ENCODE results near the gene CCDC148. TPM values are rescaled to one million over a fixed set of nuclear protein-coding genes. Genes with fewer than 3 reads are reported as not detected.
"Not testable (repeated sequence)": the region's sequence is repeated elsewhere in the genome, so short reads cannot be mapped to it uniquely, and the experiment has no call there.

The CCDC148 gene
- total and polyA plus RNA-seq, 12 donors, result 0.07 to 1.4 (median 0.66) TPM

DNA sequence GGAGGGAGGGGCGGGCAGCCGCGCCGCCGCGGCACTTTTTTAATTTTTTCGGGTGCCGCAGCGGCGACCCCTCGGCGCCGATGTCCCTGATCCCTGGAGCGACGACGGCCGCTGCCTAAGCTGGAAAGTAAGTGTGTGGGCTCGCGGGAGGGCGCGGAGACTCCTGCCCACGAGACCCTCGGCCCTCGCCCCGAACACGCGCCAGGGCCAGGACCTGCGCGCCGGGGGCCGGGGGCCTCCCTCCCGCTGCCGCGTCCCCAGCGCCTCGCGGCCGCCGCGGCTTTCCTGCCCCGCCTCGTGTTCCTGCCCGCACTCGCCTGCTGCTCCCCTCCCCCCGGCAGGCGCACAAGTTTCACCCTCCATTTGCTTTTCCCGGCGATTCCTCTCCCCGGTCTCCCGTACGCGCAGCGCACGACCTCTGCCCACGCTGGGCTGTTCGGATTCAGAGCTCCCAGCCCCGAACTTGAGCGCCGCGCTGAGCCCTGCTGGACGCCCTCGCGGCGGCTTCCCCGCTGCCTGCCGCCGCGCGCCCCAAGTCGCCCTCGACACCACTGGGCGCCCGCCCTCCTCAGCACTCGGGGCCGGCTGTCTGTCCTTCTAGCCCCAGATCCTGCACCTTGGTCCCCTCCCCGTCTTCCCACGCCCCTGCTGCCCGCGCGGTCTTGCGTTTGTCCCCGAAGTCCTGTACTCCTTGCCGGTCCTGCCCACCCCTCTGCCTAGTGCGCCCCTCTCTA lies 706 bp upstream of the CCDC148 start:
- peak; percentile 18 to 67 (median 52) for ATAC-seq
- 0 to 1% methylated on average over 66 to 83 of the region's 84 CpGs for WGBS, 2 donors
- Histone ChIP-seq H3K4me1 (peaks cover 0 to 47% (median 36%) of the 10 kb centered on the region in 9 donors), H3K9me3 (no peaks in the 10 kb centered on the region), H3K27ac (peak overlapping the region; percentile 73 to 98 (median 96)), H3K27me3 (no peaks in the 10 kb centered on the region), H3K4me3 (peak overlapping the region; percentile 57 to 97 (median 91)), H3K36me3 (no peaks in the 10 kb centered on the region)
- peak; percentile 60 to 71 for DNase-seq
- TF ChIP-seq, protein P1, sequence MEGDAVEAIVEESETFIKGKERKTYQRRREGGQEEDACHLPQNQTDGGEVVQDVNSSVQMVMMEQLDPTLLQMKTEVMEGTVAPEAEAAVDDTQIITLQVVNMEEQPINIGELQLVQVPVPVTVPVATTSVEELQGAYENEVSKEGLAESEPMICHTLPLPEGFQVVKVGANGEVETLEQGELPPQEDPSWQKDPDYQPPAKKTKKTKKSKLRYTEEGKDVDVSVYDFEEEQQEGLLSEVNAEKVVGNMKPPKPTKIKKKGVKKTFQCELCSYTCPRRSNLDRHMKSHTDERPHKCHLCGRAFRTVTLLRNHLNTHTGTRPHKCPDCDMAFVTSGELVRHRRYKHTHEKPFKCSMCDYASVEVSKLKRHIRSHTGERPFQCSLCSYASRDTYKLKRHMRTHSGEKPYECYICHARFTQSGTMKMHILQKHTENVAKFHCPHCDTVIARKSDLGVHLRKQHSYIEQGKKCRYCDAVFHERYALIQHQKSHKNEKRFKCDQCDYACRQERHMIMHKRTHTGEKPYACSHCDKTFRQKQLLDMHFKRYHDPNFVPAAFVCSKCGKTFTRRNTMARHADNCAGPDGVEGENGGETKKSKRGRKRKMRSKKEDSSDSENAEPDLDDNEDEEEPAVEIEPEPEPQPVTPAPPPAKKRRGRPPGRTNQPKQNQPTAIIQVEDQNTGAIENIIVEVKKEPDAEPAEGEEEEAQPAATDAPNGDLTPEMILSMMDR (IDR thresholded peaks at IDR 0.05), result peak in 1 of 9 donors; percentile 14
- intact Hi-C loops (cut with DNase I), result loop anchor here (5.0 to 10.0 kb wide), 10 partner anchors 198 to 422 kb away; no protein-coding TSS in a partner anchor

DNA sequence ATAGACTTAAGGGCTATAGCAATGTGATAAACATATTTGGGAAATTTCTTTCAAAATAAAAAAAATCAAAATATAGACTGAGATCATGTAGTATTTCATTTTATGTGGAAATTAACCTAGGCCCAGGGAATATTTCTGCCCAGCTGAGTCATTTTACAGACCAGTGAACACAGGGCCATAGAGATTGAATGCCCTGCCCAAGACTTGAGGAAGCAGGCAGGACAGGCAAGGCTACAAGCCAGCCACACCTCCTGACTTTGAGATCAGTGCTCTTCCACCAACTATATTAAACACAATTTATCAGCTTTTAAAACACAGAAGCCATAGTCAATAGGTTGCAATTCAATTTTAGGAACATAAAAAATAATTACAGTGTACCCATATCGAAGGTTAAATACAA lies 12.9 kb downstream of the CCDC148 start:
- Histone ChIP-seq H3K9me3 (peaks cover 0 to 14% (median 0%) of the 10 kb centered on the region in 11 donors), H3K27me3 (no peaks in the 10 kb centered on the region), H3K27ac (no peak overlapping the region), H3K4me3 (no peak overlapping the region), H3K36me3 (no peaks in the 10 kb centered on the region), H3K4me1 (no peaks in the 10 kb centered on the region)
- ATAC-seq (no peak), DNase-seq (no peak)
- WGBS, 2 donors, result 96 to 100% methylated on average over 1 of the region's 1 CpG
- intact Hi-C loops (cut with DNase I), result no loop called here
- TF ChIP-seq, protein P1 (IDR thresholded peaks at IDR 0.05), result no peak

DNA sequence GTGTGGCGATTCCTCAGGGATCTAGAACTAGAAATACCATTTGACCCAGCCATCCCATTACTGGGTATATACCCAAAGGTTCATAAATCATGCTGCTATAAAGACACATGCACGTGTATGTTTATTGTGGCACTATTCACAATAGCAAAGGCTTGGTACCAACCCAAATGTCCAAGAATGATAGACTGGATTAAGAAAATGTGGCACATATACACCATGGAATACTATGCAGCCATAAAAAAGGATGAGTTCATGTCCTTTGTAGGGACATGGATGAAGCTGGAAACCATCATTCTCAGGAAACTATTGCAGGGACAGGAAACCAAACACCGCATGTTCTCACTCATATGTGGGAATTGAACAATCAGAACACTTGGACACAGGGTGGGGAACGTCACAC lies 17.5 kb downstream of the CCDC148 start:
- H3K4me1 ChIP-seq; DNase-seq; intact Hi-C loops (cut with DNase I); ATAC-seq; H3K27ac ChIP-seq; H3K27me3 ChIP-seq; H3K36me3 ChIP-seq; H3K4me3 ChIP-seq: not testable (repeated sequence)
- 91 to 93% methylated on average over 3 to 4 of the region's 4 CpGs for WGBS, 2 donors
- peaks cover 0 to 38% (median 0%) of the 10 kb centered on the region in 11 donors for H3K9me3 ChIP-seq

DNA sequence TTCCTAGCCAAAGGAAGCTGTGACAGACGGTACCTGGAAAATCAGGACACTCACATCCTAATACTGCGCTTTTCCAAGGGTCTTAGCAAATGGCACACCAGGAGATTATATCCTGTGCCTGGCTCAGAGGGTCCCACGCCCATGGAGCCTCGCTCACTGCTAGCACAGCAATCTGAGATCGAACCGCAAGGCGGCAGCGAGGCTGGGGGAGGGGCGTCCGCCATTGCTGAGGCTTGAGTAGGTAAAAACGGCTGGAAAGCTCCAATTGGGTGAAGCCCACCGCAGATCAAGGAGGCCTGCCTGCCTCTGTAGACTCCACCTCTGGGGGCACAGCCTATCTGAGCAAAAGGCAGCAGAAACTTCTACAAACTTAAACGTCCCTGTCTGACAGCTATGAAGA lies 22.8 kb downstream of the CCDC148 start:
- H3K4me3 ChIP-seq; H3K36me3 ChIP-seq; intact Hi-C loops (cut with DNase I); H3K4me1 ChIP-seq; DNase-seq; ATAC-seq; H3K27ac ChIP-seq; H3K27me3 ChIP-seq: not testable (repeated sequence)
- 89% methylated on average over 13 of the region's 13 CpGs for WGBS, 2 donors
- H3K9me3 ChIP-seq, result peaks cover 0 to 54% (median 20%) of the 10 kb centered on the region in 11 donors

DNA sequence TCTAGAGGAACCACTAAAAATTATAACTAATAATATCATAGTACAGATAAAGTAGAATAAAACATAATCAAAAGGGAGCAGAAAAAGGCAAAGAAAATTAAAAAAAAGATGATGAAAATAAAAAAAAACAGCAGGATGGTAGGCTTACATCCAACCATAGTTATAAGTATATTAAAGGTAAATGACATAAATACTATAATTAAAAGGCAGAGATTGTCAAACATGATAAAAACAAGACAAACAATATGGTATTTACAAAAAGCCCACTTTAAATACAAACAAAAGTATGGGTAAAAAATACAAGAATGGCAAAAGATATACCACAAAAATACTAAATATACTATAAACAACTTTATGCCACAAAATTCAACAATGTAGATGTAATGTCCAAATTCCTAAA lies 24.4 kb downstream of the CCDC148 start:
- TF ChIP-seq, protein P1 (IDR thresholded peaks at IDR 0.05), result no peak
- intact Hi-C loops (cut with DNase I), result no loop called here
- no peak overlapping the region for H3K27ac ChIP-seq
- H3K36me3 ChIP-seq, result no peaks in the 10 kb centered on the region
- ATAC-seq (no peak), DNase-seq (no peak)
- peaks cover 0 to 52% (median 20%) of the 10 kb centered on the region in 11 donors for H3K9me3 ChIP-seq
- no peaks in the 10 kb centered on the region for H3K4me1 ChIP-seq
- no peaks in the 10 kb centered on the region for H3K27me3 ChIP-seq
- no peak overlapping the region for H3K4me3 ChIP-seq

Measured in heart right ventricle (tissue), 16 donors.